Erythroblast (primary cell): Measurements from ENCODE around the gene HLA-DPB1.
A peak's percentile ranks its signal among the peaks of the same experiment; 100 is the strongest.
"Not testable (repeated sequence)": the region's sequence is repeated elsewhere in the genome, so short reads cannot be mapped to it uniquely, and the experiment has no call there.

Experiments
- DNase-seq, 2 experiments: peaks; one replicate each; lab custom pipeline; 2025; lab: John Stamatoyannopoulos, UW
- GATA1 ChIP-seq: IDR thresholded peaks from 2 replicates; pipeline ENCODE4 v1.6.1; 2011; ENCODE audit warnings: low read depth, mild to moderate bottlenecking, control low read depth, low read length, moderate library complexity
- POLR2A ChIP-seq: IDR thresholded peaks from 2 replicates; pipeline ENCODE4 v1.6.1; 2011; ENCODE audit warnings: mild to moderate bottlenecking, low read length

The HLA-DPB1 gene

DNA sequence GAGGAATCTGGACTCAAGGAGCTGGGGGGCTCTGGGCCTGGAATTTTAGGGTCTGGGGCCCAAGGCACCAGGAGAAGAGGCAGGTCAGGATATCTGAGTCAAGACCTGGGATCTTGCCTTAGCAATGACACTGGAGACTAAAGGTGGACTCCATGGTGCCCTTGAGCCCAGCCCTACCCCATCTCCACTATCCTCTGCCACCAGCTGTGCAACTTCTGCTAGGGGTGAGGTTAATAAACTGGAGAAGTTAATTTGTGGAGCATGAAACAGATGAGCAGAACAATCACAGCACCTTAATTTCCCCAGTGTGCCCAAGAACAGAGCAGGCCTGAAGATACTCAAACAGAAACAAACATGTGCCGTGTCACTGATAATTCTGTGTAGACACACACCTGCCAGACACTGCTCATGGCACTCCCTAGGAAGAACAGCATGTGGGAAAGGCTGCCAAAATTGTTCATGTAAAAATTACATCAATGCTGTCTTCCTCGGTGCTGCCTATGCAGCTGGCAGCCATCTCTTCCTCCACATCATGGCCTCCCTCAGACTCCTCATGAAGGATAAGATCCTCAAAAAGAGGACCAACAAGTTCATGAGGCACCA is 3.2 kb downstream of the HLA-DPB1 start:
- TF ChIP-seq GATA1 (no peak), POLR2A (no peak)
- no peak for DNase-seq

DNA sequence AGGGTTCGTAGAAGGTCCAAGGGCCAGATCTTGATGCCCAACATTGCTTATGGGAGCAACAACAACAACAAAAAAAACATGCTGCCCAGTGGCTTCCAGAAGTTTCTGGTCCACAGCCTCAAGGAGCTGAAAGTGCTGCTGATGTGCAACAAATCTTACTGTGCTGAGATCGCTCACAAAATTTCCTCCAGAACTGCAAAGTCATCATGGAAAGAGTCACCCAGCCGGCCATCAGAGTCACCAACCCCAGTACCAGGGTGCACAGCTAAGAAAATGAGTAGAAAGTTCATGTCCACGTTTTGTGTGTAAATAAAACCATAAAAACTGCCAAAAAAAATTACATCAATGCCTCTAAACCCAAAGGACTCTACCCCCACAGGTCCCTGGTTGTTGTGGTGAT is 3.8 kb downstream of the HLA-DPB1 start:
- TF ChIP-seq GATA1 = no peak
- TF ChIP-seq POLR2A = no peak
- DNase-seq = peak in 1 of 2 experiments; percentile 13

DNA sequence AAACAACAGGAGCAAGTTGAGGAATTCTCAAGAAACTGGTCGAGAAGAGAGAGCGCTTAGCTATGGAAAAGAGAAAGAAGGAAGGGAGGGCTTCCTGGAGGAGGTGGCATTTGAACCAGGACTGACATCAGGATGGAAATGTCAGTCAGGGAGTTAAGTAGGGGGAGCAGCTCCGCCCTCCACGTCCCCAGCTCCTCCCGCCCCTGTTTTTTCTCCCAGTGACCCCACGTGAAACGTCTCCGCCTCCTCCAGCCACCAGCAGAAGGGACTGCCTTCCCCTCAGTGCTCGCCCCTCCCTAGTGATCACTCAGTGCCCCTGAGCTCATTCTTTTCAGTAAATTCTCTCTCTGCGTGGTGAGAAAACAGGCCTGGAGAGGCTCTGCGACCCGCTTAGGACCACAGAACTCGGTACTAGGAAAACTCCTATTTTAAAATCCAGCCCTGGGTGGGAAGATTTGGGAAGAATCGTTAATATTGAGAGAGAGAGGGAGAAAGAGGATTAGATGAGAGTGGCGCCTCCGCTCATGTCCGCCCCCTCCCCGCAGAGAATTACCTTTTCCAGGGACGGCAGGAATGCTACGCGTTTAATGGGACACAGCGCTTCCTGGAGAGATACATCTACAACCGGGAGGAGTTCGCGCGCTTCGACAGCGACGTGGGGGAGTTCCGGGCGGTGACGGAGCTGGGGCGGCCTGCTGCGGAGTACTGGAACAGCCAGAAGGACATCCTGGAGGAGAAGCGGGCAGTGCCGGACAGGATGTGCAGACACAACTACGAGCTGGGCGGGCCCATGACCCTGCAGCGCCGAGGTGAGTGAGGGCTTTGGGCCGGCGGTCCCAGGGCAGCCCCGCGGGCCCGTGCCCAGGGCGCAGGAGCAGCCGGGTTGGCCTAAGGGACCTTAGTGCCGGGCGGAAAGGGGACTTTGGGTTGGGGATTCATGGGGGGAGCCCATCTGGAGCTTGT is 4.6 kb downstream of the HLA-DPB1 start:
- peak; percentile 27 for TF ChIP-seq POLR2A
- TF ChIP-seq GATA1 = no peak
- peak; percentile 11 to 34 for DNase-seq

DNA sequence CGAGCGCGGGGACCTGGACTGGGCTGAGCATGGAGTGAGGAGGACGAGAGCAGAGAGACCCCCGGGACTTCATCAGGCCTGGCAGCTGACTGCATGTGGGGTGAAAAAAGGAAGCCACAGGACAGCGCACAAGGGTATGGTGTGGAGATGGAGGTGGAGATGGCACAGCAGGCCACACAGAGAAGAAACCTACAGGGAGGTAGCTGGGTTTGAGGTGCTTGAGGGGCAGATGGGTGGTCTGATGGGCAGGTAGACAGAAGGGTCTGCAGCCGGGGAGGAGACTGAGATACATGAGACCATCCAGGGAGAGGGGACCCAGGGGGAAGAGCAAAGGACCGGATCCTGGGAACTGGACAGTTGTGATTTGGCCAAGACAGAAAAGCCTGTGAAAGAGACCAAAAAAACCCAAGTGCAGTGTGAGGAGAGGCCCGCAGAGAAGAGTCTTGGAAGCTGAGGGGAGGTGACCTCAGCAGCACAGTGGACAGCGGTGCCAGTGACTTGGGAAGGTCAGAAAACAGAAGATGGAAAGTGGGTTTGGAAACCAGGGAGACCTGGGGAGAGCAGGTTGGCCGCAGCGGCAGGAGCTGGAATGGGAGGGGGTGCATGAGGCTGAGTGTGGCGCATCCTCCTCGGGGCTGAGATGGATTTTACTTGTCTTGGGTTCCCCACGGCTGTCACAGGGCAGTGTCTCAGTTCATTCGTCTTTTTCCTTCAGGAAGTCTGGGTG is 5.5 kb downstream of the HLA-DPB1 start:
- no peak for TF ChIP-seq GATA1
- no peak for TF ChIP-seq POLR2A
- DNase-seq = no peak

DNA sequence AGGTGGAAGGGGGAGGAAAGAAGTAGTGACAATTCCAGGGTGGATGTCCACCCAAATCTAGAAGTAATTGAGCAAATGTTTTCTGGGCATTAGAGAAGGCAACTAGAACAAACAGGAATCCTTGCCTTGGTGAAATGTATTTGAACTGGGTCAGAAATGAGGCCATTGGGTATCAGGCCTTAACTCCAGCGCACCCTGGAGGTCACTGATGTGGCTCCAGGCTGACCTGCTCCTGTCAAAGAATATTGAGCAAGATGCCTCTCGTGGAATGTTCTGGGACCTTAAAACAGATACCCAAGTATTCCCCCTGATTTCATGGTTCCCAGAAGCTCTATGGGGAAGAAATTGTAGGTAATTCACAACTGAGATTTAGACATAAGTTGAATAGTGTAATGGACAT is 6.9 kb downstream of the HLA-DPB1 start:
- TF ChIP-seq POLR2A (no peak), GATA1 (no peak)
- peak; percentile 31 to 35 for DNase-seq

DNA sequence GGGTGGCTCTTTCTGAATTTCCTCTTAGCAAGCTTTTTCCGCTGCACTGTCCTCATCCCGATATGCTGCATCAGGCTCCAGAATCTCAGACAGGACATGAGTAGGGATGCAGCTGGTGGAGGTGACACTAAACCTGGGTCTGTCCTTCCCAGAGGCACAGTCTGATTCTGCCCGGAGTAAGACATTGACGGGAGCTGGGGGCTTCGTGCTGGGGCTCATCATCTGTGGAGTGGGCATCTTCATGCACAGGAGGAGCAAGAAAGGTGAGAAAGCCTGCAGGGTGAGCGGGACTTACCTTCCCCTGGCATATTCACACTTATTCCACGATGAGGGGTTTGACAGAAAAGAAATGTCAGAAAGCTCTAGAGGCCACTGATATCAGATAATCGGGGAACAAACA is 9.8 kb downstream of the HLA-DPB1 start:
- TF ChIP-seq GATA1 = no peak
- no peak for TF ChIP-seq POLR2A
- DNase-seq = no peak

DNA sequence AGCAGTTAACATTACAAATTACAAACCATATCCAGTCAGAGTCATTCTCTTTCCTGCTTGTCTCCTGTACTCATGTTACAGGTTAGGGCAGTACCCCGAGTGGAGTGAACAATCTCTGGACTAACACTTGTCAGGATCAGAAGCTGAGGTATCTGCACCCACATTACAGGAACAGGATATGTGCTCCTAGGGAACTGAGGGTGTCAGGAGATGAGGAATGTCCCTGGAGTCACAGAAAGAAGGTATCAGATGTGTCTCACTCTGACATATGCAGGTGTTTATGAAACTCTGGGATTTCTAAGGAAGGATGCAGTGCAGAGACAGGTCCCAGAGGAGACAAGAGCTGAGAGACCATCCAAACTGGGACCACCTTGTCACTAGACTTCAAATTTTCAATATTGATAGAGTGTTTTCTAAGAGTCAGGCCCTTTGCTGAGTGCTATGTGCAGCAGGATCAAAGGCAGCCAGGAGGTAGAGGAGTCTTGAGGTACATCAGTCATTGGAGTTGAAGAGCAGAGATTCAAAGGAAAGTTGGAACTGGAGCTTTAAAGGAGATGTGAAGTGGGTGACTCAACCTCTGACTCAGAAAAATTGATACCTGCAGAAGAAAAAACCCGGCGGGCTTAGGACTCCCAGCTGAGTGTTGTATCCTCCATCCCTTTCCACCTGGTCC is 12.6 kb downstream of the HLA-DPB1 start:
- DNase-seq = no peak
- TF ChIP-seq POLR2A = no peak
- TF ChIP-seq GATA1 = no peak

DNA sequence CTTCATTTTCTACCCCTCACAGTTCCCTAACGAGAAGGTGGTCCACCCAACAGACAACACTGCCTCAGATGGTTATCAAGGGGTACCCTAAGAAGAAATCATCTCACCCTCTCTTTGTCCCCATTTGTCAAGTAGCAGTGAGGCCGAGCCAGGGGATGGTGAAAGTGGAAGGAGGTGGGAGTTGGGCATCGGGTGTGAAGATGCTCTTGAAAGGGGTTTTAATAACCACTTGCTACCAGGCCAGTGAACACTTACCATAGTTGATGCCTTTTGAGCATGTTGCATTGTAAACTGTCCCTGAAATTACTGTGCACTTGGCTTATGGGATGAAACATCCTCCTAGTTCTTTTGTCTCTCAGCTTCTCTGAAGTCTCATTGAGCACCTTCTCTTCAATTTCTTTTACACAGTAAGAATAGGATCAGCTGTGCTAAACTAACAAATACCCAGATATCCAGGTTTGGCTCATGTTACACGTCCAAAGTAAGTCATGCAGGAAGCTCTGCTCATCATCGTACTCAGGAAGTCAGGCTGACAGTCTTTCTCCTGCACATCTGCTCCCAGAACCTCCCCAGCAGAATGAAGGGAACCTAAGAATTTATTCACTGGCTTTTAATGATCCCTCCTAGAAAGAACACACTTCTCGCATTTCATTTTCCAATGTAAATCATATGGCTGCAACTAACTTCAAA is 13.3 kb downstream of the HLA-DPB1 start:
- no peak for DNase-seq
- TF ChIP-seq GATA1 = no peak
- TF ChIP-seq POLR2A = no peak

DNA sequence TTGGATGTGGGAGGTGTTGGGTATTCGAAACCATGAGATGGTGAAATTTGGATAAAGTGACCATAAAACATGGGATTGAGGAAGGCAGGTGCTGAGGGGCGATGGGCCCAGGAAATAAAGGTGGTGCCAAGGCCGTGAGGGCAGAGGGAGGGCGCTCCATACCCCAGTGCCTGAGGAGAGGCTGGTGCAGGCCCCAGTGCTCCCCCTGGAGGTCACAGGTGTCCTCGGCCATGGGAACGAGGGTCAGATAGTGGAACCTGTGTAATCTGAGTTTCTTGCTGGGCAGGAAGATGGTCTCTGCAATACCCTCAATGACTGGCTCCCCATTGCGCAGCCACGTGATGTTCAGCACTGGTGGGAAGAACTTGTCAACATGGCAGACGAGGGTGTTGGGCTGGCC is 16.2 kb downstream of the HLA-DPB1 start:
- TF ChIP-seq POLR2A (no peak), GATA1 (no peak)
- peak; percentile 34 to 54 for DNase-seq

DNA sequence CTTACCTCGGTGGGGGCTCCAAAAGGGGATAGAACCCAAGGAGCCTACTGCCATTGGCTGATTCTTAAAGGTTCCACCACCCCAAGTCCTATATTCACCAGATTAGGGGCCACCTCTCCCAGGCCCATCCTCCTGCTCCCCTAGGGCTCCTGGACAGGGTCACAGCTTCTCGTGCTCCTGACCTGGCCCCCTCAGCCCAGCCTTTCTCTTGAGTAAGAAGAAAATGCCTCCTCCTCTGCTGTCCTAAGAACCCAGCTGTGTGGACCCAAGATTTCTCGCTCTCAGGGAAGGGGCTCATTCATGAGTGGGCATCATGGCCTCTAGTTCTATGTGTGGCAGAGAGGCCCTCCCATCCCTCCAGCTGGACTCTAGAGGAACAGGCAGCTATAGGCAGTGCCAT is 16.6 kb downstream of the HLA-DPB1 start:
- TF ChIP-seq GATA1 = no peak
- no peak for TF ChIP-seq POLR2A
- no peak for DNase-seq

DNA sequence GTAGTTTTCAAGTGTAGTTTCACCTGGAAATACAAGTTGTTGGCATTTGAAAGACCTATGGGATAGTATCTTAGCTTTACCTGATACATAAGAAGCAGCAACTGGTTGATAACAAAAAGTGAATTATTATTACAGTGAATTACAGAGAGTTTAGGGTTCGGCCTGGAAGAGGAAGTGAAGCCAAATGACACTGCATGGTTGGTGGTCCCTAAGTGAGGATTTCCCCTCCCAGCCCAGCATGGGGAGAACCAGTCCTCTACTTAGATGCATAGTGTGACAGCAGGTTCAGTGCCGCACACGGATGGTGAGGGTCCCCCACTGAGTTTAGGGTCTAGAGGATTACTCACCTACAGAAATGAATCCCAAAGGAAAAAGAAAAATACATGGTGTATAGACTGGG is 18.1 kb downstream of the HLA-DPB1 start:
- no peak for DNase-seq
- TF ChIP-seq POLR2A (no peak), GATA1 (no peak)

DNA sequence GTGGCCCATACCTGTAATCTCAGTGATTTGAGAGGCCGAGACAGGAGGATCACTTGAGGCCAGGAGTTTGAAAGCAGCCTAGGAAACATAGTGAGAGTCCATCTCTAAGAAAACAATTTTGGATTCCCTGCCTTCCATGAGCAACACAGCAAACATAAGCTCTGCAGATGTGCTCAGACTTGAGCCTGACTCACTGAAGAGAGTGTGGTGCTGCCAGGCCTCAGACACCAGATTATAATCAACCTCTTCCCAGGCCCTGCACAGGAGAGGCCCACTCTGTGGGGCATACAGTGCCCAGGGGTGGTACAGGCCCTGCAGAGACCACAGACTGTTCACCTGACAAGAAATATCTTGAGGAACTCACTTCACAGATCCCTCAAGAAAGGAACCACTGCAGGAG is 19.9 kb downstream of the HLA-DPB1 start:
- TF ChIP-seq POLR2A (no peak), GATA1 (no peak)
- DNase-seq = no peak

DNA sequence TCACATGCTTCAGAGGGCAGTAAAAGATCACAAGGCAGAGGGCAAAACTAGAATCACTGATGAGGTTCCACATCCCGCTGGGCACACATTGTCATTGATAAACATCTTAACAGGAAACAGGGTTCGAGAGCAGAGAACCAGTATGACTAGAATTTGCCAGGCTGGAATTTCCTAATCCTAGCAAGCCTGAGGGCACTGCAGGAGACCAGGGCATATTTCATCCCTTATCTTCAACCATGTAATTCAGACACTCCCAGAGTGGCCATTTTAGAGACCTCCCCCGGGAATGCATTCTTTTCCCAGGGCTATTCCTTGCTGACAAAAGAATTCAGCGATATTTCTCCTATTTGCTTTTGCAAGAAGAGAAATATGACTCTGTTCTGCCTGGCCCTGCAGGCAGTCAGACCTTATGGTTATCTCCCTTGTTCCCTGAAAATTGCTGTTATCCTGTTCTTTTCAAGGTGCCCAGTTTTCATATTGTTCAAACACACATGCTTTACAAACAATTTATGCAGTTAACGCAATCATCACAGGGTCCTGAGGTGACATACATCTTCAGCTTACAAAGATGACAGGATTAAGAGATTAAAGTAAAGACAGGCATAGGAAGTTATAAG is 25.4 kb downstream of the HLA-DPB1 start:
- not testable (repeated sequence) for DNase-seq
